HK-2 (cell line): ENCODE measurements around the gene THSD1.
"Not testable (repeated sequence)": the region's sequence is repeated elsewhere in the genome, so short reads cannot be mapped to it uniquely, and the experiment has no call there.

Experiments
- DNase-seq: peaks from one replicate; pipeline ENCODE4 v3.0.0-alpha.2; 2018; ENCODE audit not compliant: unreplicated experiment

Gene THSD1

GRCh38 chr13:52411629-52412028 lies 5.7 kb upstream of the THSD1 start:
- peak; percentile 26 for DNase-seq

- not testable (repeated sequence) for DNase-seq
Measured at GRCh38 chr13:52408071-52408658, 2.2 kb upstream of the THSD1 start.

GRCh38 chr13:52407436-52407835 lies 1.5 kb upstream of the THSD1 start:
- not testable (repeated sequence) for DNase-seq

- DNase-seq: no peak
Measured at GRCh38 chr13:52406629-52407028, 657 bp upstream of the THSD1 start.

GRCh38 chr13:52405369-52405766 lies 604 bp downstream of the THSD1 start:
- DNase-seq: peak; percentile 17

GRCh38 chr13:52399708-52400107 lies 6.3 kb downstream of the THSD1 start:
- no peak for DNase-seq

- DNase-seq: no peak
Measured at GRCh38 chr13:52399046-52399445, 6.9 kb downstream of the THSD1 start.

- no peak for DNase-seq
Measured at GRCh38 chr13:52395704-52396103, 10.3 kb downstream of the THSD1 start.

GRCh38 chr13:52394586-52394985 lies 11.4 kb downstream of the THSD1 start:
- no peak for DNase-seq

- no peak for DNase-seq
Measured at GRCh38 chr13:52393572-52394357, 12.2 kb downstream of the THSD1 start.

GRCh38 chr13:52387721-52388120 lies 18.3 kb downstream of the THSD1 start:
- no peak for DNase-seq

- DNase-seq: no peak
Measured at GRCh38 chr13:52385870-52386269, 20.1 kb downstream of the THSD1 start.

- DNase-seq: no peak
Measured at GRCh38 chr13:52383366-52383765, 22.6 kb downstream of the THSD1 start.

- DNase-seq: no peak
Measured at GRCh38 chr13:52378312-52378711, 27.7 kb downstream of the THSD1 start.

GRCh38 chr13:52377898-52378297 lies 28.1 kb downstream of the THSD1 start:
- DNase-seq: no peak

GRCh38 chr13:52374873-52375411 lies 31.0 kb downstream of the THSD1 start:
- no peak for DNase-seq

GRCh38 chr13:52374389-52374788 lies 31.6 kb downstream of the THSD1 start:
- no peak for DNase-seq

GRCh38 chr13:52373277-52373676 lies 32.7 kb downstream of the THSD1 start:
- not testable (repeated sequence) for DNase-seq

GRCh38 chr13:52371736-52372247 lies 34.2 kb downstream of the THSD1 start:
- DNase-seq: no peak

GRCh38 chr13:52366291-52366690 lies 39.7 kb downstream of the THSD1 start:
- DNase-seq: no peak

GRCh38 chr13:52362169-52362887 lies 43.6 kb downstream of the THSD1 start:
- not testable (repeated sequence) for DNase-seq

GRCh38 chr13:52361225-52361624 lies 44.7 kb downstream of the THSD1 start:
- no peak for DNase-seq
